HepG2 (cell line): ENCODE measurements around the gene USB1. TPM values are rescaled to one million over a fixed set of nuclear protein-coding genes. Genes with fewer than 3 reads are reported as not detected.

ENCODE experiments used
- ASH2L ChIP-seq: fragments of 300-600, 200-600 bp; sonication (generic); IDR thresholded peaks from 2 replicates; pipeline ENCODE4 v1.7.0; 2017; ENCODE audit warnings: low read depth, mild to moderate bottlenecking, moderate library complexity, mixed read lengths, low read length; ENCODE audit not compliant: insufficient read length
- BORCS8-MEF2B ChIP-seq: sonication (generic); formaldehyde crosslinking; IDR thresholded peaks from 2 replicates; pipeline ENCODE4 v1.8.0; 2022; ENCODE audit warnings: mild to moderate bottlenecking, missing genetic modification reagents
- EP300 ChIP-seq, 3 experiments: sonication (generic) in 1 of 3; formaldehyde crosslinking in 1 of 3; IDR thresholded peaks; 2 replicates each; pipeline versions ENCODE4 v1.5.1 to v1.6.1; 2011 to 2020; ENCODE audit warnings: low read depth in 2 of 3, low read length in 2 of 3, borderline replicate concordance in 1 of 3, improper control_type of control experiment in 1 of 3, mild to moderate bottlenecking in 1 of 3, missing genetic modification reagents in 1 of 3, moderate library complexity in 1 of 3
- ERF ChIP-seq: IDR thresholded peaks from 2 replicates; pipeline ENCODE4 v1.6.1; 2018; ENCODE audit warnings: missing biosample characterization, missing genetic modification reagents
- ETV5 ChIP-seq: IDR thresholded peaks from 2 replicates; pipeline ENCODE4 v1.6.1; 2018; ENCODE audit warnings: missing biosample characterization, missing genetic modification reagents, inconsistent platforms, borderline replicate concordance
- HES4 ChIP-seq: sonication (generic); formaldehyde crosslinking; IDR thresholded peaks from 2 replicates; pipeline ENCODE4 v1.9.0; 2021; ENCODE audit warnings: mild to moderate bottlenecking, missing genetic modification reagents, borderline replicate concordance
- KLF13 ChIP-seq: sonication (generic); formaldehyde crosslinking; IDR thresholded peaks from 2 replicates; pipeline ENCODE4 v1.4.0; 2020; ENCODE audit warnings: mild to moderate bottlenecking, missing genetic modification reagents
- MTA3 ChIP-seq: sonication (generic); formaldehyde crosslinking; IDR thresholded peaks from 2 replicates; pipeline ENCODE4 v1.4.0; 2020; ENCODE audit warnings: missing genetic modification reagents
- NRL ChIP-seq: sonication (generic); formaldehyde crosslinking; IDR thresholded peaks from 2 replicates; pipeline ENCODE4 v1.5.0; 2020; ENCODE audit warnings: missing genetic modification reagents, mild to moderate bottlenecking, moderate library complexity, borderline replicate concordance
- POLR2A ChIP-seq, 2 experiments: IDR thresholded peaks; 2 replicates each; pipeline ENCODE4 v1.6.1; 2011; ENCODE audit warnings: low read depth in 2 of 2, low read length in 2 of 2, mild to moderate bottlenecking in 1 of 2, moderate library complexity in 1 of 2; ENCODE audit not compliant: insufficient read depth in 1 of 2
- ZBTB42 ChIP-seq: sonication (generic); formaldehyde crosslinking; IDR thresholded peaks from 2 replicates; pipeline ENCODE4 v1.5.0; 2020; ENCODE audit warnings: mild to moderate bottlenecking, missing genetic modification reagents
- ZC3H13 ChIP-seq: sonication (generic); formaldehyde crosslinking; IDR thresholded peaks from 2 replicates; pipeline ENCODE4 v1.8.1; 2023; ENCODE audit warnings: mild to moderate bottlenecking, missing genetic modification reagents, moderate library complexity
- ZNF563 ChIP-seq: sonication (generic); formaldehyde crosslinking; IDR thresholded peaks from 2 replicates; pipeline ENCODE4 v1.8.0; 2022; ENCODE audit warnings: mild to moderate bottlenecking, moderate library complexity, missing genetic modification reagents
- polyA plus RNA-seq, 8 experiments: library from polyadenylated mRNA; depleted of rRNA in 3 of 8; stranded (reverse) in 7 of 8; unstranded in 1 of 8; fragments of >200 nt; fragmentation: Illumina TruSeq in 4 of 8; extraction: Trizol in 4 of 8; gene quantifications; 2 replicates each; pipeline versions ENCODE4 v1.2.1 to v1.2.3, GENCODE V29; 2011 to 2016; ENCODE audit warnings: low read depth in 4 of 8, missing spikeins in 1 of 8, mixed read lengths in 1 of 8; ENCODE audit not compliant: insufficient read depth in 1 of 8
- total RNA-seq, 5 experiments: library from RNA; depleted of rRNA; stranded (reverse); fragments of >200 nt; fragmentation: Illumina TruSeq; extraction: Trizol; gene quantifications; 2 replicates each; pipeline ENCODE4 v1.2.3, GENCODE V29; 2016; ENCODE audit warnings: low read depth in 1 of 5
- TF ChIP-seq, protein P1 (sequence below), 2 experiments: fragments of 450-650 bp in 1 of 2; sonication (generic) in 1 of 2; formaldehyde crosslinking; IDR thresholded peaks; 2 replicates each; pipeline versions ENCODE4 v1.5.0 to v1.8.0; 2020 to 2022; ENCODE audit warnings: mild to moderate bottlenecking in 1 of 2, missing genetic modification reagents in 1 of 2
- TF ChIP-seq, protein P2 (sequence below): sonication (generic); formaldehyde crosslinking; IDR thresholded peaks from 2 replicates; pipeline ENCODE4 v1.4.0; 2020; ENCODE audit warnings: missing genetic modification reagents, mild to moderate bottlenecking, borderline replicate concordance
- TF ChIP-seq, protein P3 (sequence below): IDR thresholded peaks from 2 replicates; pipeline ENCODE4 v1.6.1; 2018; ENCODE audit warnings: missing genetic modification reagents, mild to moderate bottlenecking, missing compliant biosample characterization
- TF ChIP-seq, protein P4 (sequence below): sonication (generic); formaldehyde crosslinking; conservative IDR thresholded peaks from 2 replicates; pipeline ENCODE4 v1.8.0; 2022; ENCODE audit warnings: missing genetic modification reagents
- TF ChIP-seq, protein P5 (sequence below): sonication (generic); formaldehyde crosslinking; IDR thresholded peaks from 2 replicates; pipeline ENCODE4 v1.5.1; 2020; ENCODE audit warnings: missing genetic modification reagents, mild to moderate bottlenecking, borderline replicate concordance

Gene USB1
- total and polyA plus RNA-seq, 2 of the 13 experiments (the other 11 are each of a cell fraction or from before 2014, with no cell fraction given) = 16.7 to 65.4 TPM

DNA sequence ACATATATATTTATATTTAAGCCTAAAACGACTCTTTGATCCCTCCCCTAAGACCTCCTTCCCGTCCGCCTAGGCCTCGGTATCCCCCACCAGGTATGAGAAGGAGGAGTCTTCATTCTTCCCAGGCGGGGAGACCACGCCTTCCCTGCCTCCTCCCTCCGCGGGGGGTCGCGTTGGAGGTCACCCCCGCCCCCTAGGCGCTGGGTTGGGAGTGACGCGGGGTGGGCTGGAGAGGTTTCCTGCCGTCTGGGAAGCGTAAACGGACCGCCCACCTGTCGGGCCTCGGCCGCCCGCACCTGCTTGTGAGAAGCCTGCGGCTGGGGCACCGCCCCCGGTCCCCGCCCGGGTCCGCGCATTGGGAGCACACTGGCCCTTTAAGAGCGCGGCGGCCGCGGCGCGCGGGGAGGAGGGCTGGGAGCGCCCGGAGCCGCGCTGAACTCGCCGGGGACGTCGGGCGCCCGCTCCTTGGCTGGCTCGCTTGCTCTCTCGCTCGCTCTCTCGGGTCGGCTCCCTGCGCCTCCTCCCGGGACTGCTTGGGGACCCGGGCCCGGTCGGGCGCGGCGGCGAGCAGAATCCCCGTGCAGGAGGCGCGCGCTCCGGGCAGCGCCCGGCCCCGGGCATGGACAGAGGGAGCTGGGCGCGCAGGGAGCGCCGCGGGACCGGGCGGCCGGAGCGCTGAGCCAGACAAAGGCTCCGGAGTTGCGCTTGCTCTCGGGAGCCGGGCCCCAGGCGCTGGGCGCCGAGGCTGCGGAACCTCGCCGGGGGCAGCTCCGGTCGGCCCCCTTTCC lies 24.3 kb downstream of the USB1 start, which contains the start of gene MMP15 (continued):
- no peak for TF ChIP-seq MTA3 (CRISPR knock-in tag)
- no peak for TF ChIP-seq ZC3H13 (CRISPR knock-in tag)
- TF ChIP-seq, protein P1, sequence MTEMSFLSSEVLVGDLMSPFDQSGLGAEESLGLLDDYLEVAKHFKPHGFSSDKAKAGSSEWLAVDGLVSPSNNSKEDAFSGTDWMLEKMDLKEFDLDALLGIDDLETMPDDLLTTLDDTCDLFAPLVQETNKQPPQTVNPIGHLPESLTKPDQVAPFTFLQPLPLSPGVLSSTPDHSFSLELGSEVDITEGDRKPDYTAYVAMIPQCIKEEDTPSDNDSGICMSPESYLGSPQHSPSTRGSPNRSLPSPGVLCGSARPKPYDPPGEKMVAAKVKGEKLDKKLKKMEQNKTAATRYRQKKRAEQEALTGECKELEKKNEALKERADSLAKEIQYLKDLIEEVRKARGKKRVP (CRISPR knock-in tag; IDR thresholded peaks at IDR 0.05) = no peak
- TF ChIP-seq, protein P2, sequence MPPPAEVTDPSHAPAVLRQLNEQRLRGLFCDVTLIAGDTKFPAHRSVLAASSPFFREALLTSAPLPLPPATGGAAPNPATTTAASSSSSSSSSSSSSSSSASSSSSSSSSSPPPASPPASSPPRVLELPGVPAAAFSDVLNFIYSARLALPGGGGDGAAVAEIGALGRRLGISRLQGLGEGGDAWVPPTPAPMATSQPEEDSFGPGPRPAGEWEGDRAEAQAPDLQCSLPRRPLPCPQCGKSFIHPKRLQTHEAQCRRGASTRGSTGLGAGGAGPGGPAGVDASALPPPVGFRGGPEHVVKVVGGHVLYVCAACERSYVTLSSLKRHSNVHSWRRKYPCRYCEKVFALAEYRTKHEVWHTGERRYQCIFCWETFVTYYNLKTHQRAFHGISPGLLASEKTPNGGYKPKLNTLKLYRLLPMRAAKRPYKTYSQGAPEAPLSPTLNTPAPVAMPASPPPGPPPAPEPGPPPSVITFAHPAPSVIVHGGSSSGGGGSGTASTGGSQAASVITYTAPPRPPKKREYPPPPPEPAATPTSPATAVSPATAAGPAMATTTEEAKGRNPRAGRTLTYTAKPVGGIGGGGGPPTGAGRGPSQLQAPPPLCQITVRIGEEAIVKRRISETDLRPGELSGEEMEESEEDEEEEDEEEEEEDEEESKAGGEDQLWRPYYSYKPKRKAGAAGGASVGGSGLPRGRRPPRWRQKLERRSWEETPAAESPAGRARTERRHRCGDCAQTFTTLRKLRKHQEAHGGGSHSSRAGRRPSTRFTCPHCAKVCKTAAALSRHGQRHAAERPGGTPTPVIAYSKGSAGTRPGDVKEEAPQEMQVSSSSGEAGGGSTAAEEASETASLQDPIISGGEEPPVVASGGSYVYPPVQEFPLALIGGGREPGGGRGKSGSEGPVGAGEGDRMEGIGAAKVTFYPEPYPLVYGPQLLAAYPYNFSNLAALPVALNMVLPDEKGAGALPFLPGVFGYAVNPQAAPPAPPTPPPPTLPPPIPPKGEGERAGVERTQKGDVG (CRISPR knock-in tag) = peak; percentile 52; the same call in 1 of the 2 replicates
- peak; percentile 56; the same call in 1 of the 2 replicates for TF ChIP-seq NRL (CRISPR knock-in tag)
- peak; percentile 63; the same call in 1 of the 2 replicates for TF ChIP-seq ETV5 (CRISPR knock-in tag)
- TF ChIP-seq, protein P3, sequence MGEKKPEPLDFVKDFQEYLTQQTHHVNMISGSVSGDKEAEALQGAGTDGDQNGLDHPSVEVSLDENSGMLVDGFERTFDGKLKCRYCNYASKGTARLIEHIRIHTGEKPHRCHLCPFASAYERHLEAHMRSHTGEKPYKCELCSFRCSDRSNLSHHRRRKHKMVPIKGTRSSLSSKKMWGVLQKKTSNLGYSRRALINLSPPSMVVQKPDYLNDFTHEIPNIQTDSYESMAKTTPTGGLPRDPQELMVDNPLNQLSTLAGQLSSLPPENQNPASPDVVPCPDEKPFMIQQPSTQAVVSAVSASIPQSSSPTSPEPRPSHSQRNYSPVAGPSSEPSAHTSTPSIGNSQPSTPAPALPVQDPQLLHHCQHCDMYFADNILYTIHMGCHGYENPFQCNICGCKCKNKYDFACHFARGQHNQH (CRISPR knock-in tag) = peak; percentile 51
- peak; percentile 50 to 91 for TF ChIP-seq POLR2A (IDR thresholded peaks at IDR 0.05; ENCODE audit: insufficient read depth in 1 of 2, low read depth in 2 of 2, low read length in 2 of 2)
- no peak; the same call in 1 of the 2 replicates for TF ChIP-seq BORCS8-MEF2B (CRISPR knock-in tag)
- TF ChIP-seq, protein P4, sequence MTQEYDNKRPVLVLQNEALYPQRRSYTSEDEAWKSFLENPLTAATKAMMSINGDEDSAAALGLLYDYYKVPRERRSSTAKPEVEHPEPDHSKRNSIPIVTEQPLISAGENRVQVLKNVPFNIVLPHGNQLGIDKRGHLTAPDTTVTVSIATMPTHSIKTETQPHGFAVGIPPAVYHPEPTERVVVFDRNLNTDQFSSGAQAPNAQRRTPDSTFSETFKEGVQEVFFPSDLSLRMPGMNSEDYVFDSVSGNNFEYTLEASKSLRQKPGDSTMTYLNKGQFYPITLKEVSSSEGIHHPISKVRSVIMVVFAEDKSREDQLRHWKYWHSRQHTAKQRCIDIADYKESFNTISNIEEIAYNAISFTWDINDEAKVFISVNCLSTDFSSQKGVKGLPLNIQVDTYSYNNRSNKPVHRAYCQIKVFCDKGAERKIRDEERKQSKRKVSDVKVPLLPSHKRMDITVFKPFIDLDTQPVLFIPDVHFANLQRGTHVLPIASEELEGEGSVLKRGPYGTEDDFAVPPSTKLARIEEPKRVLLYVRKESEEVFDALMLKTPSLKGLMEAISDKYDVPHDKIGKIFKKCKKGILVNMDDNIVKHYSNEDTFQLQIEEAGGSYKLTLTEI (CRISPR knock-in tag) = no peak
- no peak; a peak in 1 of 4 replicates for TF ChIP-seq EP300 (IDR thresholded peaks at IDR 0.05; ENCODE audit: low read depth in 2 of 2, low read length in 2 of 2)
- no peak for TF ChIP-seq EP300 (CRISPR knock-in tag; IDR thresholded peaks at IDR 0.05; ENCODE audit: borderline replicate concordance)
- peak; percentile 79; the same call in 1 of the 2 replicates for TF ChIP-seq ZBTB42 (CRISPR knock-in tag)
- TF ChIP-seq ASH2L = peak; percentile 9
- TF ChIP-seq ZNF563 (CRISPR knock-in tag) = peak; percentile 98
- peak; percentile 96; the same call in 1 of the 2 replicates for TF ChIP-seq HES4 (CRISPR knock-in tag)
- TF ChIP-seq ERF (CRISPR knock-in tag) = peak; percentile 36; the same call in 1 of the 2 replicates
- TF ChIP-seq KLF13 (CRISPR knock-in tag) = peak; percentile 85
- TF ChIP-seq, protein P5, sequence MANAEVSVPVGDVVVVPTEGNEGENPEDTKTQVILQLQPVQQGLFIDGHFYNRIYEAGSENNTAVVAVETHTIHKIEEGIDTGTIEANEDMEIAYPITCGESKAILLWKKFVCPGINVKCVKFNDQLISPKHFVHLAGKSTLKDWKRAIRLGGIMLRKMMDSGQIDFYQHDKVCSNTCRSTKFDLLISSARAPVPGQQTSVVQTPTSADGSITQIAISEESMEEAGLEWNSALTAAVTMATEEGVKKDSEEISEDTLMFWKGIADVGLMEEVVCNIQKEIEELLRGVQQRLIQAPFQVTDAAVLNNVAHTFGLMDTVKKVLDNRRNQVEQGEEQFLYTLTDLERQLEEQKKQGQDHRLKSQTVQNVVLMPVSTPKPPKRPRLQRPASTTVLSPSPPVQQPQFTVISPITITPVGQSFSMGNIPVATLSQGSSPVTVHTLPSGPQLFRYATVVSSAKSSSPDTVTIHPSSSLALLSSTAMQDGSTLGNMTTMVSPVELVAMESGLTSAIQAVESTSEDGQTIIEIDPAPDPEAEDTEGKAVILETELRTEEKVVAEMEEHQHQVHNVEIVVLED (CRISPR knock-in tag) = peak; percentile 67
